Sigmoid colon (tissue), 7 donors: Measurements from ENCODE around the gene COX10. TPM values are rescaled to one million over a fixed set of nuclear protein-coding genes. Genes with fewer than 3 reads are reported as not detected.

Source experiments
- DNase-seq: peaks from one replicate; pipeline ENCODE4 v3.0.0-alpha.2; 2019
- H3K27ac ChIP-seq, 4 donors: fragments of 200-600 bp; sonication (generic); one replicate each; pipeline ENCODE4 v1.5.1; 2016 to 2019; ENCODE audit warnings: mild to moderate bottlenecking in 1 of 4
- H3K27me3 ChIP-seq, 3 donors: fragments of 200-600 bp; sonication (generic); one replicate each; pipeline ENCODE4 v1.5.1; 2019; ENCODE audit warnings: mild to moderate bottlenecking in 1 of 3
- H3K36me3 ChIP-seq, 4 donors: fragments of 200-600 bp; sonication (generic); one replicate each; pipeline ENCODE4 v1.5.1; 2016 to 2019
- H3K4me1 ChIP-seq, 4 donors: fragments of 200-600 bp; sonication (generic); one replicate each; pipeline ENCODE4 v1.5.1; 2017 to 2019
- H3K4me3 ChIP-seq, 4 donors: fragments of 200-600 bp; sonication (generic); one replicate each; pipeline ENCODE4 v1.5.1; 2017 to 2019; ENCODE audit warnings: mild to moderate bottlenecking in 2 of 4, moderate library complexity in 1 of 4
- H3K9me3 ChIP-seq, 4 donors: fragments of 200-600 bp in 3 of 4; sonication (generic) in 3 of 4; one replicate each; pipeline versions ENCODE4 v1.5.1 to v1.6.1; 2013 to 2019
- CTCF ChIP-seq, 4 experiments: fragments of 450-650 bp in 3 of 4; fragments of 200-600 bp in 1 of 4; IDR thresholded peaks; one replicate each; pipeline ENCODE4 v1.5.1; 2016 to 2019; ENCODE audit warnings: antibody characterized with exemption in 4 of 4, mild to moderate bottlenecking in 3 of 4, moderate library complexity in 2 of 4
- EP300 ChIP-seq, 4 donors: sonication (generic); formaldehyde crosslinking; IDR thresholded peaks; one replicate each; pipeline ENCODE4 v1.6.1; 2017; ENCODE audit warnings: antibody characterized with exemption in 4 of 4
- POLR2A ChIP-seq, 2 donors: fragments of 450-650 bp; IDR thresholded peaks; one replicate each; pipeline ENCODE4 v1.6.1; 2016; ENCODE audit warnings: antibody characterized with exemption in 2 of 2, mild to moderate bottlenecking in 2 of 2, moderate library complexity in 2 of 2
- POLR2AphosphoS5 ChIP-seq, 4 donors: sonication (generic); formaldehyde crosslinking; IDR thresholded peaks; one replicate each; pipeline ENCODE4 v1.6.1; 2017; ENCODE audit warnings: antibody characterized with exemption in 4 of 4
- WGBS, 2 donors: extraction: QIAGEN DNeasy Blood & Tissue Kit; methylation state at CpG; one replicate each; pipeline ENCODE4 v1.1.7; 2013; 5-methylcytosine and 5-hydroxymethylcytosine counted together
- intact Hi-C: fragments of 100-400 bp; cut with DNase I; formaldehyde crosslinking; loops from one replicate; pipeline ENCODE4 v1.15.1; 2023
- polyA plus RNA-seq, 3 donors: library from polyadenylated mRNA; stranded (reverse); fragments of 200-250 nt; gene quantifications; one replicate each; pipeline ENCODE4 v1.2.3, GENCODE V29; 2013
- total RNA-seq, 4 donors: library from RNA; depleted of rRNA; stranded (reverse); fragments of >200 nt; gene quantifications; one replicate each; pipeline ENCODE4 v1.1.0, GENCODE V29; 2016
- donor health status: healthy with polysubstance abuse.
- donor health status: Bipolar disorder and iron deficiency.
- donor health status: healthy.

Gene COX10
- total and polyA plus RNA-seq, 7 donors: 14.4 to 23.9 (median 17.3) TPM

GRCh38 chr17:14080847-14081251, 11.5 kb downstream of the COX10 start:
- intact Hi-C loops: no loop called here
- Histone ChIP-seq H3K36me3 (peaks cover 0 to 44% (median 10%) of the 10 kb centered on the region in 4 donors), H3K27ac (no peak overlapping the region), H3K9me3 (no peaks in the 10 kb centered on the region), H3K27me3 (no peaks in the 10 kb centered on the region), H3K4me3 (no peak overlapping the region), H3K4me1 (peaks cover 0 to 10% (median 2%) of the 10 kb centered on the region in 4 donors)
- 17 to 68% methylated on average over 4 of the region's 4 CpGs for WGBS, 2 donors
- TF ChIP-seq EP300 (IDR thresholded peaks at IDR 0.05) (no peak), POLR2AphosphoS5 (IDR thresholded peaks at IDR 0.05) (no peak), POLR2A (IDR thresholded peaks at IDR 0.05) (no peak), CTCF (IDR thresholded peaks at IDR 0.05) (no peak)
- DNase-seq: no peak

GRCh38 chr17:14082848-14083247, 13.5 kb downstream of the COX10 start:
- H3K4me3 ChIP-seq: no peak overlapping the region
- H3K4me1 ChIP-seq: peaks cover 0 to 10% (median 2%) of the 10 kb centered on the region in 4 donors
- intact Hi-C loops: no loop called here
- TF ChIP-seq EP300 (IDR thresholded peaks at IDR 0.05): no peak
- TF ChIP-seq POLR2AphosphoS5 (IDR thresholded peaks at IDR 0.05): no peak
- TF ChIP-seq POLR2A (IDR thresholded peaks at IDR 0.05): no peak
- no peak for TF ChIP-seq CTCF (IDR thresholded peaks at IDR 0.05)
- no peak for DNase-seq
- peaks cover 0 to 24% (median 5%) of the 10 kb centered on the region in 4 donors for H3K36me3 ChIP-seq
- no peaks in the 10 kb centered on the region for H3K9me3 ChIP-seq
- no peaks in the 10 kb centered on the region for H3K27me3 ChIP-seq
- 82 to 90% methylated on average over 8 of the region's 8 CpGs for WGBS, 2 donors
- no peak overlapping the region for H3K27ac ChIP-seq

GRCh38 chr17:14084955-14085354, 15.7 kb downstream of the COX10 start:
- 92 to 96% methylated on average over 2 of the region's 2 CpGs for WGBS, 2 donors
- no peak for DNase-seq
- no peak overlapping the region for H3K4me3 ChIP-seq
- H3K27me3 ChIP-seq: no peaks in the 10 kb centered on the region
- H3K36me3 ChIP-seq: peaks cover 0 to 4% (median 0%) of the 10 kb centered on the region in 4 donors
- H3K27ac ChIP-seq: no peak overlapping the region
- H3K4me1 ChIP-seq: peaks cover 0 to 10% (median 2%) of the 10 kb centered on the region in 4 donors
- no peak for TF ChIP-seq EP300 (IDR thresholded peaks at IDR 0.05)
- no peak for TF ChIP-seq CTCF (IDR thresholded peaks at IDR 0.05)
- TF ChIP-seq POLR2AphosphoS5 (IDR thresholded peaks at IDR 0.05): no peak
- TF ChIP-seq POLR2A (IDR thresholded peaks at IDR 0.05): no peak
- no peaks in the 10 kb centered on the region for H3K9me3 ChIP-seq
- intact Hi-C loops: no loop called here

- Histone ChIP-seq H3K4me3 (no peak overlapping the region), H3K4me1 (peaks cover 0 to 10% (median 2%) of the 10 kb centered on the region in 4 donors), H3K27me3 (no peaks in the 10 kb centered on the region), H3K9me3 (no peaks in the 10 kb centered on the region), H3K36me3 (peaks cover 0 to 4% (median 0%) of the 10 kb centered on the region in 4 donors), H3K27ac (no peak overlapping the region)
- intact Hi-C loops: no loop called here
- 18 to 73% methylated on average over 2 of the region's 2 CpGs for WGBS, 2 donors
- DNase-seq: no peak
- TF ChIP-seq POLR2AphosphoS5 (IDR thresholded peaks at IDR 0.05) (no peak), EP300 (IDR thresholded peaks at IDR 0.05) (no peak), CTCF (IDR thresholded peaks at IDR 0.05) (no peak), POLR2A (IDR thresholded peaks at IDR 0.05) (no peak)
These were observed 16.9 kb downstream of the COX10 start for GRCh38 chr17:14086189-14086588.

- Histone ChIP-seq H3K27me3 (no peaks in the 10 kb centered on the region), H3K9me3 (no peaks in the 10 kb centered on the region), H3K4me3 (no peak overlapping the region), H3K36me3 (no peaks in the 10 kb centered on the region), H3K4me1 (peaks cover 0 to 5% (median 0%) of the 10 kb centered on the region in 4 donors), H3K27ac (no peak overlapping the region)
- intact Hi-C loops: no loop called here
- DNase-seq: no peak
- 87 to 91% methylated on average over 1 of the region's 1 CpG for WGBS, 2 donors
- TF ChIP-seq CTCF (IDR thresholded peaks at IDR 0.05) (no peak), POLR2AphosphoS5 (IDR thresholded peaks at IDR 0.05) (no peak), EP300 (IDR thresholded peaks at IDR 0.05) (no peak), POLR2A (IDR thresholded peaks at IDR 0.05) (no peak)
These were observed 19.9 kb downstream of the COX10 start for GRCh38 chr17:14089179-14089578.
